ENCODE measurements around the gene MLN. TPM values are rescaled to one million over a fixed set of nuclear protein-coding genes. Genes with fewer than 3 reads are reported as not detected.

MLN gene
- total RNA-seq, 4 donors from 2014 or later = not detected

DNA sequence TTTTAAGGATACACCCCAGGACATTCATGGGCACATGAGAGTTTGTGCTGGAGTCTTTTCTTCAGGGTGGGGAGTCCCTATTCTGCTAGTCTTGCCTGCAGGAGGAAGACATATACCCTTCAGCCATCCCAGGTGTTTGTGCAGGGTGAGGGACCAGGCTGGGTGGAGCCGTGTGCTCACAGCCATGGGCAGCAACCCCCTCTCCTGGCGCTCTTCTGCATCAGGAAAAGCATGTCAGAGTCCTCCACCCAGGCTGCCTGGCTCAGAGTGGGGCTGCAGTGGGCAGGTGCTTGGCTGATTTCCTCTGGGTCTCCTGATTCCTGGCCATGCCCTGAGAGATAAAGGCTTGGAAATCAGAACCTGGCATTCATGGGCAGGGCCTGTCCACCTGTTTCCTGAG is 22.7 kb upstream of the MLN start:
- Histone ChIP-seq H3K36me3 (no peaks in the 10 kb centered on the region), H3K4me3 (no peak overlapping the region), H3K4me1 (no peaks in the 10 kb centered on the region), H3K27me3 (peaks cover 0 to 57% (median 0%) of the 10 kb centered on the region in 4 donors), H3K27ac (no peak overlapping the region), H3K9me3 (no peaks in the 10 kb centered on the region)
- TF ChIP-seq, protein P1, sequence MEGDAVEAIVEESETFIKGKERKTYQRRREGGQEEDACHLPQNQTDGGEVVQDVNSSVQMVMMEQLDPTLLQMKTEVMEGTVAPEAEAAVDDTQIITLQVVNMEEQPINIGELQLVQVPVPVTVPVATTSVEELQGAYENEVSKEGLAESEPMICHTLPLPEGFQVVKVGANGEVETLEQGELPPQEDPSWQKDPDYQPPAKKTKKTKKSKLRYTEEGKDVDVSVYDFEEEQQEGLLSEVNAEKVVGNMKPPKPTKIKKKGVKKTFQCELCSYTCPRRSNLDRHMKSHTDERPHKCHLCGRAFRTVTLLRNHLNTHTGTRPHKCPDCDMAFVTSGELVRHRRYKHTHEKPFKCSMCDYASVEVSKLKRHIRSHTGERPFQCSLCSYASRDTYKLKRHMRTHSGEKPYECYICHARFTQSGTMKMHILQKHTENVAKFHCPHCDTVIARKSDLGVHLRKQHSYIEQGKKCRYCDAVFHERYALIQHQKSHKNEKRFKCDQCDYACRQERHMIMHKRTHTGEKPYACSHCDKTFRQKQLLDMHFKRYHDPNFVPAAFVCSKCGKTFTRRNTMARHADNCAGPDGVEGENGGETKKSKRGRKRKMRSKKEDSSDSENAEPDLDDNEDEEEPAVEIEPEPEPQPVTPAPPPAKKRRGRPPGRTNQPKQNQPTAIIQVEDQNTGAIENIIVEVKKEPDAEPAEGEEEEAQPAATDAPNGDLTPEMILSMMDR (IDR thresholded peaks at IDR 0.05) = no peak
- no peak for TF ChIP-seq POLR2A (IDR thresholded peaks at IDR 0.05)
- 20% methylated on average over 1 of the region's 2 CpGs; no CpG with 5 or more reads in 1 of the 2 donors for WGBS, 2 donors
- intact Hi-C loops (cut with DNase I) = no loop called here
- no peak for DNase-seq

DNA sequence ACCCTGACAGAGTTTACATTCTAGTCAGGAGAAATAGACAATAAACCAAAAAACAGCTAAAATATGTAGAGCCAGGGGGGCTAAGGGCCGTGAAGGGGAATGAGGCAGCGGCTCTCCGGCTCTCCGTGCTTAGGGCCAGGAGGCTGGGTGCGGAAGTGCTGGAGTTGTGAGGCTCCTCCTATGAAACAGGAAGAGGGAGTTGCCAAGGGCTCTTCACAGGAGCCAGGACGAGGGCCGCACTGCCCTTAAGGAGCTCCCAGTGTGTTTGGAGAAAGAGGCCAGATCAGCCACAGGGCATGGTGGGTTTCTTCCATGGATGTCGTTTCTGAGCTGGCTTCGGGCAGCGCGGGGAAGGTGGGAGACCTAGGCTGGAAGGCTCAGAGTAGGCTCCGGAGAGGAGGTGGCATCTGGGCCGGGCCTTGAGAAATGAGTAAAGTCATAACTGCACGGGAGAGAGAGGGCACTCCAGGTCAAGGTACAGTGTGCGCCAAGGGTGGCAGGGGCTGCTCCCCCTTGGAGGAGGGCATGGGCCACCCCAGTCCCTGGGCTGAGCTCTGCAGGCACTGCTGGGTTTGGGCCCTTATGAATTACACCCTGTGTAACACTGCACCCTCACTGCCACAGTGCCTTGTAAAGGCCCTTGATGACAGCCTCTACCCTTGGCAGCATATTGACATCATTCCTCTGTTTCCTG is 20.8 kb upstream of the MLN start:
- no peak overlapping the region for H3K4me3 ChIP-seq
- no peak overlapping the region for H3K27ac ChIP-seq
- 59 to 62% methylated on average over 12 to 14 of the region's 15 CpGs for WGBS, 2 donors
- H3K9me3 ChIP-seq = no peaks in the 10 kb centered on the region
- no peaks in the 10 kb centered on the region for H3K36me3 ChIP-seq
- no peaks in the 10 kb centered on the region for H3K4me1 ChIP-seq
- DNase-seq = no peak
- TF ChIP-seq, protein P1 (IDR thresholded peaks at IDR 0.05) = no peak
- no peak for TF ChIP-seq POLR2A (IDR thresholded peaks at IDR 0.05)
- intact Hi-C loops (cut with DNase I) = no loop called here
- H3K27me3 ChIP-seq = peaks cover 0 to 59% (median 0%) of the 10 kb centered on the region in 4 donors

DNA sequence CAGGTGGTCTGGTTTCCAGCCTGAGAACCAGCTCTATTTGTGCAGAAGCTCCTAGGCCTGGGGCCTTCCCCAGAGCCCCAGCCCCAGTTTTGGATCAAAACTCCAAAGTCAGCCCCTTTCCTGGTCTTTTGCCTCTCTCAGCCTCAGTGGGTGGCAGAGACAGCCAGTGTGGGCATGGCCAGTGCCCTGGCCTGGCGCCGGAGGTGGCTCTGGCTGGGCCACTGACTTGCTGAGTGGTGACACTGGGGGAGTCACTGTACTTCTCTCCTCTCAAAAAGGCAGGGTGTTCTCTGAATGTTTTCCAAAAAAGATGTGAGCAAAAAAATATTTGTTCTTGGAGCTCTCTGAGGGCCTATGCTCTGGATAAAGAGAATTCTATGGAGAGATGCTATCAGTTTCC is 20.0 kb upstream of the MLN start:
- intact Hi-C loops (cut with DNase I) = no loop called here
- Histone ChIP-seq H3K9me3 (no peaks in the 10 kb centered on the region), H3K4me1 (no peaks in the 10 kb centered on the region), H3K36me3 (no peaks in the 10 kb centered on the region), H3K4me3 (no peak overlapping the region), H3K27ac (no peak overlapping the region), H3K27me3 (peaks cover 0 to 61% (median 0%) of the 10 kb centered on the region in 4 donors)
- whole genome bisulfite sequencing, 2 donors = no CpG with 5 or more reads among the region's 2 CpGs
- no peak for DNase-seq
- TF ChIP-seq, protein P1 (IDR thresholded peaks at IDR 0.05) = no peak
- TF ChIP-seq POLR2A (IDR thresholded peaks at IDR 0.05) = no peak

DNA sequence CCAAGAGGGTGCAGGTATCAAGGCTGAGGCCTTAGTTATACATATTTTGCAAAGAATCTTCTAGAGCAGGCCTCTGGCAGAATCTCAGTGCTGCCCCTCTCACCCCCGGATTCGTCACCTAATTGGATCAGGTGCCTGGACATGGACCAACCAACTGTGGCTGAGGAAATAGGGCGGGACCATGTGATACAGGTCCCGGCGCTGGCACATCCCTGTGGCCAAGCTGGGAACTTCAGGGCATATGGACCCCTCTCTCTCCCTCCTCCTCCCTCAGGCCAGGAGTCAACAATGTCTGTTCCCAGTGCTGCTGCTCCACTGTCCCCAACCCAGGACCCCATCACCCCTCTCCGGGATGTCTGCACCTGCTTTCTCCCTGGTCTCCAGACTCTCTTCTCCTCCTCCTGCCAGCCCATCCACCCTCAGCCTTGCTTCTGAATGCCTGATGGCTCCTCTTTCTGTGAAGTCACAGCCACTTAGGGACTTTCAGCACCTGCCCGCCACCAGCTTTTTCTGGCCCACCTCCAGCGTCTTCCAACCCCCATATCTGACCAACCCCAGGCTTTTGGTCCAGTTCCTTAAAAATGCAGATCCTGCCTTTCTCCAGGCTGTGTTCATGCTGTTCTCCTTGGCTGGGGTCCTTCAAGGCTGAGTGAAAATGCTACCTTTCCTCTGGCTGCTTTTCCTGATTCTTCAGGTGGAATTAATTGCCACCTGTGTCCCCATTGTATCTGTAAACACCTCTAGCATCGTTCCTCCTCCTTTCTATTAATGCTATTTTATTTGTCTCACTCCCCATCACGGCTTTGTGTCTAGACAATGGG is 19.0 kb upstream of the MLN start:
- DNase-seq = no peak
- peaks cover 0 to 2% (median 0%) of the 10 kb centered on the region in 3 donors for H3K4me1 ChIP-seq
- H3K9me3 ChIP-seq = no peaks in the 10 kb centered on the region
- intact Hi-C loops (cut with DNase I) = no loop called here
- H3K27me3 ChIP-seq = peaks cover 0 to 64% (median 0%) of the 10 kb centered on the region in 4 donors
- no peak for TF ChIP-seq POLR2A (IDR thresholded peaks at IDR 0.05)
- TF ChIP-seq, protein P1 (IDR thresholded peaks at IDR 0.05) = peak in 3 of 6 experiments; percentile 18 to 47 (median 22)
- H3K36me3 ChIP-seq = no peaks in the 10 kb centered on the region
- H3K27ac ChIP-seq = no peak overlapping the region
- 55 to 59% methylated on average over 7 to 8 of the region's 10 CpGs for WGBS, 2 donors
- no peak overlapping the region for H3K4me3 ChIP-seq

Measured in esophagus squamous epithelium (tissue), 5 donors.